Measurements from ENCODE around the gene PRSS16.
"Not testable (repeated sequence)": the region's sequence is repeated elsewhere in the genome, so short reads cannot be mapped to it uniquely, and the experiment has no call there.

The PRSS16 gene

GRCh38 chr6:27247133-27247836, at the start of gene PRSS16:
Gene PRSS16 (plus strand): TSS chr6:27247701. CDS start chr6:27247738, 37 bp downstream.
- Histone ChIP-seq H3K9me3 (ENCODE audit: control insufficient read depth, insufficient read depth, low read length) (no peaks in the 10 kb centered on the region), H3K27me3 (ENCODE audit: control insufficient read depth, insufficient read depth, low read length) (peaks cover 47% of the 10 kb centered on the region), H3K4me1 (ENCODE audit: control insufficient read depth, insufficient read depth, low read length) (peaks cover under 1% of the 10 kb centered on the region), H3K4me3 (ENCODE audit: low read depth, low read length) (no peak within 1 kb of the TSS), H3K9ac (ENCODE audit: low read depth, low read length) (no peak within 1 kb of the TSS), H3K36me3 (ENCODE audit: control insufficient read depth, insufficient read depth, low read length) (no peaks in the 10 kb centered on the region)

- Histone ChIP-seq H3K9me3 (ENCODE audit: control insufficient read depth, insufficient read depth, low read length) (no peaks in the 10 kb centered on the region), H3K4me3 (ENCODE audit: low read depth, low read length) (peak overlapping the region; percentile 60), H3K9ac (ENCODE audit: low read depth, low read length) (no peak overlapping the region), H3K27me3 (ENCODE audit: control insufficient read depth, insufficient read depth, low read length) (peaks cover 25% of the 10 kb centered on the region), H3K4me1 (ENCODE audit: control insufficient read depth, insufficient read depth, low read length) (peaks cover 5% of the 10 kb centered on the region), H3K36me3 (ENCODE audit: control insufficient read depth, insufficient read depth, low read length) (no peaks in the 10 kb centered on the region)
Measured at GRCh38 chr6:27205375-27206278, 41.9 kb upstream of the PRSS16 start.

GRCh38 chr6:27206806-27207205, 40.7 kb upstream of the PRSS16 start:
- no peaks in the 10 kb centered on the region for H3K9me3 ChIP-seq (ENCODE audit: control insufficient read depth, insufficient read depth, low read length)
- peaks cover 25% of the 10 kb centered on the region for H3K27me3 ChIP-seq (ENCODE audit: control insufficient read depth, insufficient read depth, low read length)
- no peak overlapping the region for H3K9ac ChIP-seq (ENCODE audit: low read depth, low read length)
- no peak overlapping the region for H3K4me3 ChIP-seq (ENCODE audit: low read depth, low read length)
- H3K36me3 ChIP-seq (ENCODE audit: control insufficient read depth, insufficient read depth, low read length) = no peaks in the 10 kb centered on the region
- peaks cover 5% of the 10 kb centered on the region for H3K4me1 ChIP-seq (ENCODE audit: control insufficient read depth, insufficient read depth, low read length)

- no peaks in the 10 kb centered on the region for H3K36me3 ChIP-seq (ENCODE audit: control insufficient read depth, insufficient read depth, low read length)
Measured at GRCh38 chr6:27208042-27208441, 39.5 kb upstream of the PRSS16 start.

GRCh38 chr6:27209196-27209595, 38.3 kb upstream of the PRSS16 start:
- H3K36me3 ChIP-seq (ENCODE audit: control insufficient read depth, insufficient read depth, low read length) = no peaks in the 10 kb centered on the region
- peaks cover 20% of the 10 kb centered on the region for H3K27me3 ChIP-seq (ENCODE audit: control insufficient read depth, insufficient read depth, low read length)
- peak overlapping the region; percentile 40 for H3K4me3 ChIP-seq (ENCODE audit: low read depth, low read length)
- H3K9ac ChIP-seq (ENCODE audit: low read depth, low read length) = no peak overlapping the region
- no peaks in the 10 kb centered on the region for H3K9me3 ChIP-seq (ENCODE audit: control insufficient read depth, insufficient read depth, low read length)
- H3K4me1 ChIP-seq (ENCODE audit: control insufficient read depth, insufficient read depth, low read length) = peaks cover 5% of the 10 kb centered on the region

More at GRCh38 chr6:27208042-27208441, 39.5 kb upstream of the PRSS16 start:
- Histone ChIP-seq H3K4me3 (ENCODE audit: low read depth, low read length) (peak overlapping the region; percentile 10), H3K27me3 (ENCODE audit: control insufficient read depth, insufficient read depth, low read length) (peaks cover 25% of the 10 kb centered on the region), H3K9me3 (ENCODE audit: control insufficient read depth, insufficient read depth, low read length) (no peaks in the 10 kb centered on the region), H3K4me1 (ENCODE audit: control insufficient read depth, insufficient read depth, low read length) (peaks cover 5% of the 10 kb centered on the region), H3K9ac (ENCODE audit: low read depth, low read length) (no peak overlapping the region)

- H3K4me3 ChIP-seq (ENCODE audit: low read depth, low read length) = peak overlapping the region; percentile 26
- peaks cover 5% of the 10 kb centered on the region for H3K4me1 ChIP-seq (ENCODE audit: control insufficient read depth, insufficient read depth, low read length)
- H3K27me3 ChIP-seq (ENCODE audit: control insufficient read depth, insufficient read depth, low read length) = peaks cover 18% of the 10 kb centered on the region
- H3K9ac ChIP-seq (ENCODE audit: low read depth, low read length) = no peak overlapping the region
- no peaks in the 10 kb centered on the region for H3K9me3 ChIP-seq (ENCODE audit: control insufficient read depth, insufficient read depth, low read length)
- no peaks in the 10 kb centered on the region for H3K36me3 ChIP-seq (ENCODE audit: control insufficient read depth, insufficient read depth, low read length)
Measured at GRCh38 chr6:27209659-27210269, 37.7 kb upstream of the PRSS16 start.

GRCh38 chr6:27213091-27213517, 34.4 kb upstream of the PRSS16 start:
- H3K27me3 ChIP-seq (ENCODE audit: control insufficient read depth, insufficient read depth, low read length); H3K4me3 ChIP-seq (ENCODE audit: low read depth, low read length); H3K9ac ChIP-seq (ENCODE audit: low read depth, low read length); H3K9me3 ChIP-seq (ENCODE audit: control insufficient read depth, insufficient read depth, low read length); H3K36me3 ChIP-seq (ENCODE audit: control insufficient read depth, insufficient read depth, low read length); H3K4me1 ChIP-seq (ENCODE audit: control insufficient read depth, insufficient read depth, low read length): not testable (repeated sequence)

GRCh38 chr6:27213544-27214125, 33.9 kb upstream of the PRSS16 start:
- no peak overlapping the region for H3K9ac ChIP-seq (ENCODE audit: low read depth, low read length)
- H3K4me1 ChIP-seq (ENCODE audit: control insufficient read depth, insufficient read depth, low read length) = peaks cover 5% of the 10 kb centered on the region
- no peaks in the 10 kb centered on the region for H3K27me3 ChIP-seq (ENCODE audit: control insufficient read depth, insufficient read depth, low read length)
- H3K9me3 ChIP-seq (ENCODE audit: control insufficient read depth, insufficient read depth, low read length) = no peaks in the 10 kb centered on the region
- H3K36me3 ChIP-seq (ENCODE audit: control insufficient read depth, insufficient read depth, low read length) = no peaks in the 10 kb centered on the region
- H3K4me3 ChIP-seq (ENCODE audit: low read depth, low read length) = peak overlapping the region; percentile 48

GRCh38 chr6:27214126-27214601, 33.3 kb upstream of the PRSS16 start:
- H3K9me3 ChIP-seq (ENCODE audit: control insufficient read depth, insufficient read depth, low read length) = no peaks in the 10 kb centered on the region
- H3K27me3 ChIP-seq (ENCODE audit: control insufficient read depth, insufficient read depth, low read length) = no peaks in the 10 kb centered on the region
- H3K9ac ChIP-seq (ENCODE audit: low read depth, low read length) = no peak overlapping the region
- H3K36me3 ChIP-seq (ENCODE audit: control insufficient read depth, insufficient read depth, low read length) = no peaks in the 10 kb centered on the region
- peaks cover 3% of the 10 kb centered on the region for H3K4me1 ChIP-seq (ENCODE audit: control insufficient read depth, insufficient read depth, low read length)
- H3K4me3 ChIP-seq (ENCODE audit: low read depth, low read length) = peak overlapping the region; percentile 48

GRCh38 chr6:27216874-27217273, 30.6 kb upstream of the PRSS16 start:
- no peaks in the 10 kb centered on the region for H3K36me3 ChIP-seq (ENCODE audit: control insufficient read depth, insufficient read depth, low read length)
- no peak overlapping the region for H3K9ac ChIP-seq (ENCODE audit: low read depth, low read length)
- no peaks in the 10 kb centered on the region for H3K4me1 ChIP-seq (ENCODE audit: control insufficient read depth, insufficient read depth, low read length)
- no peak overlapping the region for H3K4me3 ChIP-seq (ENCODE audit: low read depth, low read length)
- H3K9me3 ChIP-seq (ENCODE audit: control insufficient read depth, insufficient read depth, low read length) = no peaks in the 10 kb centered on the region
- H3K27me3 ChIP-seq (ENCODE audit: control insufficient read depth, insufficient read depth, low read length) = no peaks in the 10 kb centered on the region

GRCh38 chr6:27222971-27223370, 24.5 kb upstream of the PRSS16 start:
- not testable (repeated sequence) for H3K9ac ChIP-seq (ENCODE audit: low read depth, low read length); H3K9me3 ChIP-seq (ENCODE audit: control insufficient read depth, insufficient read depth, low read length); H3K36me3 ChIP-seq (ENCODE audit: control insufficient read depth, insufficient read depth, low read length); H3K27me3 ChIP-seq (ENCODE audit: control insufficient read depth, insufficient read depth, low read length); H3K4me1 ChIP-seq (ENCODE audit: control insufficient read depth, insufficient read depth, low read length); H3K4me3 ChIP-seq (ENCODE audit: low read depth, low read length)
